SK-N-SH treated with all-trans-retinoic acid at 6 μM for 48 hours (cell line): ENCODE results near the gene PALMD.

Source experiments
- CREB5 ChIP-seq: fragments of 250-450 bp; sonication (Bioruptor Pico); IDR thresholded peaks from 2 replicates; pipeline ENCODE4 v1.5.1; 2020; ENCODE audit warnings: low read depth, mild to moderate bottlenecking, moderate library complexity
- CSDC2 ChIP-seq: fragments of 250-450 bp; sonication (Bioruptor Pico); IDR thresholded peaks from 2 replicates; pipeline ENCODE4 v1.5.0; 2020; ENCODE audit warnings: mild to moderate bottlenecking, moderate library complexity
- CSRNP3 ChIP-seq: fragments of 250-450 bp; sonication (Bioruptor Pico); IDR thresholded peaks from 2 replicates; pipeline ENCODE4 v1.5.1; 2021; ENCODE audit warnings: mild to moderate bottlenecking, moderate library complexity
- ESRRG ChIP-seq: fragments of 250-450 bp; sonication (Bioruptor Pico); IDR thresholded peaks from 2 replicates; pipeline ENCODE4 v1.6.1; 2021; ENCODE audit warnings: mild to moderate bottlenecking
- GLIS3 ChIP-seq: fragments of 250-450 bp; sonication (Bioruptor Pico); IDR thresholded peaks from 2 replicates; pipeline ENCODE4 v1.5.0; 2020; ENCODE audit warnings: mild to moderate bottlenecking, moderate library complexity
- ISL1 ChIP-seq: fragments of 250-450 bp; sonication (Bioruptor Pico); IDR thresholded peaks from 2 replicates; pipeline ENCODE4 v2.1.2; 2022; ENCODE audit warnings: mild to moderate bottlenecking, moderate library complexity
- PATZ1 ChIP-seq: fragments of 250-450 bp; sonication (Bioruptor Pico); IDR thresholded peaks from 2 replicates; pipeline ENCODE4 v1.8.0; 2020; ENCODE audit warnings: mild to moderate bottlenecking, moderate library complexity, borderline replicate concordance
- POU6F1 ChIP-seq: fragments of 250-450 bp; sonication (Bioruptor Pico); IDR thresholded peaks from 2 replicates; pipeline ENCODE4 v1.8.0; 2021; ENCODE audit warnings: low read depth, mild to moderate bottlenecking, moderate library complexity, borderline replicate concordance
- SNAI2 ChIP-seq: fragments of 250-450 bp; sonication (Bioruptor Pico); IDR thresholded peaks from 2 replicates; pipeline ENCODE4 v1.5.0; 2020; ENCODE audit warnings: mild to moderate bottlenecking, moderate library complexity
- TCF4 ChIP-seq: fragments of 250-450 bp; sonication (Bioruptor Pico); IDR thresholded peaks from 2 replicates; pipeline ENCODE4 v1.8.0; 2021; ENCODE audit warnings: mild to moderate bottlenecking, moderate library complexity, borderline replicate concordance
- ZC3H10 ChIP-seq: fragments of 250-450 bp; sonication (Bioruptor Pico); IDR thresholded peaks from 2 replicates; pipeline ENCODE4 v1.5.1; 2021; ENCODE audit warnings: mild to moderate bottlenecking, moderate library complexity
- ZFP30 ChIP-seq: fragments of 450-650 bp; formaldehyde crosslinking; IDR thresholded peaks from 2 replicates; pipeline ENCODE4 v1.5.0; 2022; ENCODE audit warnings: mild to moderate bottlenecking, moderate library complexity
- ZNF565 ChIP-seq: fragments of 450-650 bp; formaldehyde crosslinking; conservative IDR thresholded peaks from 2 replicates; pipeline ENCODE4 v1.5.0; 2020; ENCODE audit warnings: low read depth, mild to moderate bottlenecking, moderate library complexity
- ZNF70 ChIP-seq: fragments of 450-650 bp; formaldehyde crosslinking; IDR thresholded peaks from 2 replicates; pipeline ENCODE4 v1.5.0; 2020; ENCODE audit warnings: mild to moderate bottlenecking, moderate library complexity

- TF ChIP-seq PATZ1 (CRISPR knock-in tag) (no peak), CSDC2 (CRISPR knock-in tag) (no peak), ISL1 (no peak), ZC3H10 (CRISPR knock-in tag) (no peak), CSRNP3 (no peak), CREB5 (CRISPR knock-in tag) (no peak), POU6F1 (no peak), GLIS3 (CRISPR knock-in tag) (no peak), ZFP30 (no peak), TCF4 (CRISPR knock-in tag) (no peak), SNAI2 (CRISPR knock-in tag) (0 out of 2 replicates have a peak, but pooled peaks have one; percentile 24), ZNF565 (no peak), ZNF70 (CRISPR knock-in tag) (no peak), ESRRG (CRISPR knock-in tag) (no peak)
Observed at GRCh38 chr1:99662539-99663080, 16.7 kb downstream of the PALMD start.
